Measurements from ENCODE around the gene ASS1.

Gene ASS1

GRCh38 chr9:130458027-130458803 is 13.5 kb downstream of the ASS1 start:
- DNase-seq: no peak

GRCh38 chr9:130458804-130459067 is 14.0 kb downstream of the ASS1 start:
- no peak for DNase-seq

- no peak for DNase-seq
Observed at GRCh38 chr9:130459151-130459550, 14.4 kb downstream of the ASS1 start.

GRCh38 chr9:130459941-130460669 is 15.3 kb downstream of the ASS1 start:
- no peak for DNase-seq

GRCh38 chr9:130461218-130461630 is 16.5 kb downstream of the ASS1 start:
- peak; percentile 61 for DNase-seq

- no peak for DNase-seq
Observed at GRCh38 chr9:130461731-130462130, 17.0 kb downstream of the ASS1 start.

- DNase-seq: no peak
Observed at GRCh38 chr9:130462685-130463540, 18.2 kb downstream of the ASS1 start.

- DNase-seq: no peak
Observed at GRCh38 chr9:130463763-130464745, 19.3 kb downstream of the ASS1 start.

GRCh38 chr9:130465383-130466096 is 20.8 kb downstream of the ASS1 start:
- no peak for DNase-seq

- no peak for DNase-seq
Observed at GRCh38 chr9:130466537-130467217, 21.9 kb downstream of the ASS1 start.

GRCh38 chr9:130467316-130467715 is 22.6 kb downstream of the ASS1 start:
- DNase-seq: no peak

GRCh38 chr9:130468566-130468965 is 23.8 kb downstream of the ASS1 start:
- DNase-seq: no peak

GRCh38 chr9:130470269-130470668 is 25.5 kb downstream of the ASS1 start:
- no peak for DNase-seq

- no peak for DNase-seq
Observed at GRCh38 chr9:130470950-130471349, 26.2 kb downstream of the ASS1 start.

- DNase-seq: no peak
Observed at GRCh38 chr9:130471411-130472183, 26.8 kb downstream of the ASS1 start.

GRCh38 chr9:130472184-130472705 is 27.5 kb downstream of the ASS1 start:
- DNase-seq: no peak

- no peak for DNase-seq
Observed at GRCh38 chr9:130473009-130473408, 28.2 kb downstream of the ASS1 start.

GRCh38 chr9:130473566-130473965 is 28.8 kb downstream of the ASS1 start:
- DNase-seq: no peak

GRCh38 chr9:130474106-130474505 is 29.3 kb downstream of the ASS1 start:
- DNase-seq: no peak

- DNase-seq: no peak
Observed at GRCh38 chr9:130476151-130476730, 31.5 kb downstream of the ASS1 start.

Data from CD4-positive, alpha-beta T cell treated with Interleukin-21 for 1 hour (primary cell).